Measurements from ENCODE around the gene ARHGEF11.

- TF ChIP-seq CTCF (IDR thresholded peaks at IDR 0.05) (peak; percentile 99), ZFX (IDR thresholded peaks at IDR 0.05; ENCODE audit: borderline replicate concordance) (no peak)
These were observed 135.2 kb downstream of the ARHGEF11 start for GRCh38 chr1:156910309-156910782.

Measured in 22Rv1 (cell line).